HL-60 (cell line): Measurements from ENCODE around the gene NRXN3.

Experiments used
- DNase-seq, 2 experiments: peaks; one replicate each; pipeline ENCODE4 v3.0.0-alpha.2; 2010 to 2020; ENCODE audit warnings: low read depth in 1 of 2, low spot score in 1 of 2
- H3K27ac ChIP-seq: fragments of 250-450 bp; sonication (Bioruptor Pico); replicated peaks from 2 replicates; pipeline ENCODE4 v1.5.1; 2020; ENCODE audit warnings: mild to moderate bottlenecking, moderate library complexity
- H3K27me3 ChIP-seq: fragments of 250-450 bp; sonication (Bioruptor Pico); 2 replicates; pipeline ENCODE4 v1.5.1; 2021; ENCODE audit warnings: mild to moderate bottlenecking, moderate library complexity; ENCODE audit not compliant: insufficient read depth, poor library complexity, severe bottlenecking
- H3K4me3 ChIP-seq: replicated peaks from 2 replicates; pipeline ENCODE4 v1.5.1; 2011; ENCODE audit warnings: mild to moderate bottlenecking, control low read depth, low read length; ENCODE audit not compliant: insufficient read depth
- GABPA ChIP-seq: IDR thresholded peaks from 2 replicates; pipeline ENCODE4 v1.6.1; 2012; ENCODE audit warnings: low read depth
- POLR2AphosphoS5 ChIP-seq: IDR thresholded peaks from 2 replicates; pipeline ENCODE4 v1.6.1; 2012; ENCODE audit warnings: low read depth
- SPI1 ChIP-seq: IDR thresholded peaks from 2 replicates; pipeline ENCODE4 v1.6.1; 2012; ENCODE audit warnings: low read depth, mild to moderate bottlenecking, borderline replicate concordance
- TF ChIP-seq, protein P1 (sequence below): IDR thresholded peaks from 2 replicates; pipeline ENCODE4 v1.6.1; 2012; ENCODE audit warnings: low read depth; ENCODE audit not compliant: insufficient replicate concordance
- TF ChIP-seq, protein P2 (sequence below): IDR thresholded peaks from one replicate; pipeline ENCODE4 v1.5.1; 2011; ENCODE audit warnings: low read length, control low read depth, inconsistent platforms; ENCODE audit not compliant: insufficient read depth

The NRXN3 gene

DNA sequence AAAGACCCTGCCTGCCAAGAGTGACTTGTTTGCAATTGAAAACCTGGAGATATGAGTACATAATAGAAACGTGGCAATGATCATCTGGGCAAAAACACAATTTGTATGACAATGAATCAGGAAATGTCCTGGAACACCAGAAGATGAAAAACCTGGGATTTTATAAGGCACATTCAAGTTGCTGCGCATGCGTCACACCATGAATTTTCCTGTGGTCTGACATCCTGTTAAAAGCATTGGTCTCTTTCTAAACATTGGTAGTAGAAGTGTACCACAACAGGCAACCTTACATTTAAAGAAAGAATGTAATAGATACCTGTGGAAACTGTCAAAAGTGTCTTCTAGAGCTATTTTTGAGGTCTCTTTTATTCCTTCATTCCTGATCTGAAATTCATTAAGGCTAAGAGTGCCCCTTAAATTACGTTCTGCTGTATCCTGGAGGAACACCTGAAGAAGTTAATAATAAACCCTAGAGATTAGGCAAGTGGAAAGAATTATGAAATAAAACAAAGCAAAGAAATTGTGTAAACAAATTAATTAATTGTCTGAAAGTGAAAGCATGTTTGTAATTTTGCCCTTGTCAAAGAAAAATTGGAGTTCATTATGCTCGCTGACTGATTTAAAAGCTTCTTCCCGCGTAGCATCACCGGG, 1364.7 kb downstream of the NRXN3 start:
- Histone ChIP-seq H3K27me3 (no peaks in the 10 kb centered on the region), H3K4me3 (no peak overlapping the region)
- TF ChIP-seq GABPA (no peak), SPI1 (no peak), POLR2AphosphoS5 (no peak)
- TF ChIP-seq, protein P1, sequence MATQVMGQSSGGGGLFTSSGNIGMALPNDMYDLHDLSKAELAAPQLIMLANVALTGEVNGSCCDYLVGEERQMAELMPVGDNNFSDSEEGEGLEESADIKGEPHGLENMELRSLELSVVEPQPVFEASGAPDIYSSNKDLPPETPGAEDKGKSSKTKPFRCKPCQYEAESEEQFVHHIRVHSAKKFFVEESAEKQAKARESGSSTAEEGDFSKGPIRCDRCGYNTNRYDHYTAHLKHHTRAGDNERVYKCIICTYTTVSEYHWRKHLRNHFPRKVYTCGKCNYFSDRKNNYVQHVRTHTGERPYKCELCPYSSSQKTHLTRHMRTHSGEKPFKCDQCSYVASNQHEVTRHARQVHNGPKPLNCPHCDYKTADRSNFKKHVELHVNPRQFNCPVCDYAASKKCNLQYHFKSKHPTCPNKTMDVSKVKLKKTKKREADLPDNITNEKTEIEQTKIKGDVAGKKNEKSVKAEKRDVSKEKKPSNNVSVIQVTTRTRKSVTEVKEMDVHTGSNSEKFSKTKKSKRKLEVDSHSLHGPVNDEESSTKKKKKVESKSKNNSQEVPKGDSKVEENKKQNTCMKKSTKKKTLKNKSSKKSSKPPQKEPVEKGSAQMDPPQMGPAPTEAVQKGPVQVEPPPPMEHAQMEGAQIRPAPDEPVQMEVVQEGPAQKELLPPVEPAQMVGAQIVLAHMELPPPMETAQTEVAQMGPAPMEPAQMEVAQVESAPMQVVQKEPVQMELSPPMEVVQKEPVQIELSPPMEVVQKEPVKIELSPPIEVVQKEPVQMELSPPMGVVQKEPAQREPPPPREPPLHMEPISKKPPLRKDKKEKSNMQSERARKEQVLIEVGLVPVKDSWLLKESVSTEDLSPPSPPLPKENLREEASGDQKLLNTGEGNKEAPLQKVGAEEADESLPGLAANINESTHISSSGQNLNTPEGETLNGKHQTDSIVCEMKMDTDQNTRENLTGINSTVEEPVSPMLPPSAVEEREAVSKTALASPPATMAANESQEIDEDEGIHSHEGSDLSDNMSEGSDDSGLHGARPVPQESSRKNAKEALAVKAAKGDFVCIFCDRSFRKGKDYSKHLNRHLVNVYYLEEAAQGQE: no peak
- TF ChIP-seq, protein P2, sequence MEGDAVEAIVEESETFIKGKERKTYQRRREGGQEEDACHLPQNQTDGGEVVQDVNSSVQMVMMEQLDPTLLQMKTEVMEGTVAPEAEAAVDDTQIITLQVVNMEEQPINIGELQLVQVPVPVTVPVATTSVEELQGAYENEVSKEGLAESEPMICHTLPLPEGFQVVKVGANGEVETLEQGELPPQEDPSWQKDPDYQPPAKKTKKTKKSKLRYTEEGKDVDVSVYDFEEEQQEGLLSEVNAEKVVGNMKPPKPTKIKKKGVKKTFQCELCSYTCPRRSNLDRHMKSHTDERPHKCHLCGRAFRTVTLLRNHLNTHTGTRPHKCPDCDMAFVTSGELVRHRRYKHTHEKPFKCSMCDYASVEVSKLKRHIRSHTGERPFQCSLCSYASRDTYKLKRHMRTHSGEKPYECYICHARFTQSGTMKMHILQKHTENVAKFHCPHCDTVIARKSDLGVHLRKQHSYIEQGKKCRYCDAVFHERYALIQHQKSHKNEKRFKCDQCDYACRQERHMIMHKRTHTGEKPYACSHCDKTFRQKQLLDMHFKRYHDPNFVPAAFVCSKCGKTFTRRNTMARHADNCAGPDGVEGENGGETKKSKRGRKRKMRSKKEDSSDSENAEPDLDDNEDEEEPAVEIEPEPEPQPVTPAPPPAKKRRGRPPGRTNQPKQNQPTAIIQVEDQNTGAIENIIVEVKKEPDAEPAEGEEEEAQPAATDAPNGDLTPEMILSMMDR: no peak

DNA sequence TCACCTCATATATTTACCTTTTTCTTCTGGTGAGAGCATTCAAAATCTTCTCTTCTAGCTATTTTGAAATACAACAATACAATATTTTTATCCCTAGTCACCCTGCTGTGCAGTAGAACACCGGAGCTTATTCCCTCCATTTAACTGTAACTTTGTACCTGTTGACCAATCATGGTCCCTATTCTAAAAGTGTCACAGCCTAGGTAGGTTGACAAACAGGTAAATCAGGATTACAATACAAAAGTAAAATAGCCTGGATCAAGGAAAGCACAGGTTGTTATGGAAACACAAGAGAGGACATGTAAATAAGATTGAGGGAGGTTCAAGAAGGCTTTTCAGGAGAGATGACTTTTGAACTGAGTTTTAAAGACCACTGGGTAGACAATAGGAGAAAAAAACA, 1370.2 kb downstream of the NRXN3 start:
- no peak for TF ChIP-seq SPI1
- no peak for TF ChIP-seq GABPA
- TF ChIP-seq, protein P2: no peak
- TF ChIP-seq, protein P1: no peak
- no peak for TF ChIP-seq POLR2AphosphoS5

More for the DNA sequence above, 1364.7 kb downstream of the NRXN3 start:
- no peak for DNase-seq
- no peak overlapping the region for H3K27ac ChIP-seq

DNA sequence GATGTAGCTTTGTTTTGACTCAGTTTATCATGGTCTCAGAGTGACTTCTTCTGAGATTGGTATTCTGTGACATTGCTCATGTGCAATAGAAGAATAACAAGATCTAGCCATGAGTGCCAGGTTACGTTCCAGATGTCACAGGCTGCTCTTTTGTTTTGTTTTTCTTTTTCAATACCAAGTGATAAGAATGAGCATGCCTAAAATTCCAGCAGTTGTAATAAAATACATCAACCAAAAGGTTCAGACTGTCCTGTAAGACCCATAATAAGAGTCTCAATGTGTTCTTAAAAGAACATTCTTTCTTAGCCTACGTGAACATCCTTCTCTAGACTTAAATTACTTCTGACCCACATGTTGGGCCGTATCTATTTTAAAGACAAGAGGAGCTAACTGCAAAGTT, 1371.9 kb downstream of the NRXN3 start:
- H3K27me3 ChIP-seq: no peaks in the 10 kb centered on the region
- TF ChIP-seq SPI1 (no peak), POLR2AphosphoS5 (no peak), GABPA (no peak)
- TF ChIP-seq, protein P2: no peak
- TF ChIP-seq, protein P1: no peak
- no peak for DNase-seq
- no peak overlapping the region for H3K27ac ChIP-seq
- H3K4me3 ChIP-seq: no peak overlapping the region

More for the DNA sequence above, 1370.2 kb downstream of the NRXN3 start:
- Histone ChIP-seq H3K27me3 (no peaks in the 10 kb centered on the region), H3K4me3 (no peak overlapping the region), H3K27ac (no peak overlapping the region)
- DNase-seq: no peak
